HepG2 (cell line): ENCODE data around the gene CABLES2. TPM values are rescaled to one million over a fixed set of nuclear protein-coding genes. Genes with fewer than 3 reads are reported as not detected.

Source experiments
- AKAP8 ChIP-seq: sonication (generic); formaldehyde crosslinking; IDR thresholded peaks from 2 replicates; pipeline ENCODE4 v1.5.1; 2020; ENCODE audit warnings: mild to moderate bottlenecking, missing genetic modification reagents
- ARNTL ChIP-seq: sonication (generic); formaldehyde crosslinking; IDR thresholded peaks from 2 replicates; pipeline ENCODE4 v1.4.0; 2020; ENCODE audit warnings: mild to moderate bottlenecking, missing genetic modification reagents
- BORCS8-MEF2B ChIP-seq: sonication (generic); formaldehyde crosslinking; IDR thresholded peaks from 2 replicates; pipeline ENCODE4 v1.8.0; 2022; ENCODE audit warnings: mild to moderate bottlenecking, missing genetic modification reagents
- CHCHD3 ChIP-seq: sonication (generic); formaldehyde crosslinking; IDR thresholded peaks from 2 replicates; pipeline ENCODE4 v1.8.0; 2022; ENCODE audit warnings: mild to moderate bottlenecking, missing genetic modification reagents, moderate library complexity
- FOXO1 ChIP-seq: sonication (generic); formaldehyde crosslinking; IDR thresholded peaks from 2 replicates; pipeline ENCODE4 v1.4.0; 2020; ENCODE audit warnings: missing genetic modification reagents
- GATAD1 ChIP-seq: IDR thresholded peaks from 2 replicates; pipeline ENCODE4 v1.6.1; 2016; ENCODE audit warnings: missing genetic modification reagents, missing compliant biosample characterization
- MAF1 ChIP-seq: sonication (generic); formaldehyde crosslinking; IDR thresholded peaks from 2 replicates; pipeline ENCODE4 v1.5.0; 2020; ENCODE audit warnings: missing genetic modification reagents, borderline replicate concordance
- NRL ChIP-seq: sonication (generic); formaldehyde crosslinking; IDR thresholded peaks from 2 replicates; pipeline ENCODE4 v1.5.0; 2020; ENCODE audit warnings: missing genetic modification reagents, mild to moderate bottlenecking, moderate library complexity, borderline replicate concordance
- PAF1 ChIP-seq: IDR thresholded peaks from 2 replicates; pipeline ENCODE4 v1.6.1; 2016; ENCODE audit warnings: missing genetic modification reagents, missing compliant biosample characterization
- SP5 ChIP-seq: IDR thresholded peaks from 2 replicates; pipeline ENCODE4 v1.6.1; 2016; ENCODE audit warnings: low read depth, borderline replicate concordance
- THYN1 ChIP-seq: sonication (generic); formaldehyde crosslinking; IDR thresholded peaks from 2 replicates; pipeline ENCODE4 v1.8.1; 2023; ENCODE audit warnings: low read depth, mild to moderate bottlenecking, moderate library complexity, missing genetic modification reagents, borderline replicate concordance
- ZBTB8A ChIP-seq: sonication (generic); formaldehyde crosslinking; IDR thresholded peaks from 2 replicates; pipeline ENCODE4 v1.4.0; 2020; ENCODE audit warnings: mild to moderate bottlenecking, low read depth, missing genetic modification reagents, borderline replicate concordance
- ZNF12 ChIP-seq: sonication (generic); formaldehyde crosslinking; IDR thresholded peaks from 2 replicates; pipeline ENCODE4 v1.5.0; 2020; ENCODE audit warnings: missing genetic modification reagents
- ZNF318 ChIP-seq: sonication (generic); formaldehyde crosslinking; IDR thresholded peaks from 2 replicates; pipeline ENCODE4 v1.4.0; 2020; ENCODE audit warnings: mild to moderate bottlenecking, missing genetic modification reagents
- ZNF501 ChIP-seq: sonication (generic); formaldehyde crosslinking; IDR thresholded peaks from 2 replicates; pipeline ENCODE4 v1.5.1; 2020; ENCODE audit warnings: mild to moderate bottlenecking, moderate library complexity, missing genetic modification reagents
- ZNF782 ChIP-seq: sonication (generic); formaldehyde crosslinking; IDR thresholded peaks from 2 replicates; pipeline ENCODE4 v1.4.0; 2020; ENCODE audit warnings: missing genetic modification reagents, mild to moderate bottlenecking, borderline replicate concordance
- ZSCAN21 ChIP-seq: sonication (generic); formaldehyde crosslinking; IDR thresholded peaks from 2 replicates; pipeline ENCODE4 v1.8.0; 2022; ENCODE audit warnings: mild to moderate bottlenecking, missing genetic modification reagents, moderate library complexity, borderline replicate concordance
- polyA plus RNA-seq, 8 experiments: library from polyadenylated mRNA; depleted of rRNA in 3 of 8; stranded (reverse) in 7 of 8; unstranded in 1 of 8; fragments of >200 nt; fragmentation: Illumina TruSeq in 4 of 8; extraction: Trizol in 4 of 8; gene quantifications; 2 replicates each; pipeline versions ENCODE4 v1.2.1 to v1.2.3, GENCODE V29; 2011 to 2016; ENCODE audit warnings: low read depth in 4 of 8, missing spikeins in 1 of 8, mixed read lengths in 1 of 8; ENCODE audit not compliant: insufficient read depth in 1 of 8
- total RNA-seq, 5 experiments: library from RNA; depleted of rRNA; stranded (reverse); fragments of >200 nt; fragmentation: Illumina TruSeq; extraction: Trizol; gene quantifications; 2 replicates each; pipeline ENCODE4 v1.2.3, GENCODE V29; 2016; ENCODE audit warnings: low read depth in 1 of 5
- TF ChIP-seq, protein P1 (sequence below): sonication (generic); formaldehyde crosslinking; IDR thresholded peaks from 2 replicates; pipeline ENCODE4 v1.5.0; 2020; ENCODE audit warnings: mild to moderate bottlenecking, missing genetic modification reagents

Gene CABLES2
- total and polyA plus RNA-seq, 2 of the 13 experiments (the other 11 are each of a cell fraction or from before 2014, with no cell fraction given), result 5.2 to 9.7 TPM

- TF ChIP-seq FOXO1 (no peak), CHCHD3 (CRISPR knock-in tag) (no peak), NRL (CRISPR knock-in tag) (0 out of 2 replicates have a peak, but pooled peaks have one; percentile 1), BORCS8-MEF2B (CRISPR knock-in tag) (peak; percentile 76), PAF1 (CRISPR knock-in tag) (no peak), ARNTL (CRISPR knock-in tag) (peak; percentile 86; the same call in 1 of the 2 replicates), GATAD1 (CRISPR knock-in tag) (peak; percentile 8; the same call in 1 of the 2 replicates), SP5 (CRISPR knock-in tag) (peak; percentile 97), AKAP8 (peak; percentile 70; the same call in 1 of the 2 replicates), ZSCAN21 (CRISPR knock-in tag) (no peak), MAF1 (no peak), ZNF318 (CRISPR knock-in tag) (no peak), ZNF12 (no peak), ZNF782 (CRISPR knock-in tag) (no peak), ZBTB8A (no peak), ZNF501 (CRISPR knock-in tag) (no peak), THYN1 (CRISPR knock-in tag) (0 out of 2 replicates have a peak, but pooled peaks have one; percentile 66)
- TF ChIP-seq, protein P1, sequence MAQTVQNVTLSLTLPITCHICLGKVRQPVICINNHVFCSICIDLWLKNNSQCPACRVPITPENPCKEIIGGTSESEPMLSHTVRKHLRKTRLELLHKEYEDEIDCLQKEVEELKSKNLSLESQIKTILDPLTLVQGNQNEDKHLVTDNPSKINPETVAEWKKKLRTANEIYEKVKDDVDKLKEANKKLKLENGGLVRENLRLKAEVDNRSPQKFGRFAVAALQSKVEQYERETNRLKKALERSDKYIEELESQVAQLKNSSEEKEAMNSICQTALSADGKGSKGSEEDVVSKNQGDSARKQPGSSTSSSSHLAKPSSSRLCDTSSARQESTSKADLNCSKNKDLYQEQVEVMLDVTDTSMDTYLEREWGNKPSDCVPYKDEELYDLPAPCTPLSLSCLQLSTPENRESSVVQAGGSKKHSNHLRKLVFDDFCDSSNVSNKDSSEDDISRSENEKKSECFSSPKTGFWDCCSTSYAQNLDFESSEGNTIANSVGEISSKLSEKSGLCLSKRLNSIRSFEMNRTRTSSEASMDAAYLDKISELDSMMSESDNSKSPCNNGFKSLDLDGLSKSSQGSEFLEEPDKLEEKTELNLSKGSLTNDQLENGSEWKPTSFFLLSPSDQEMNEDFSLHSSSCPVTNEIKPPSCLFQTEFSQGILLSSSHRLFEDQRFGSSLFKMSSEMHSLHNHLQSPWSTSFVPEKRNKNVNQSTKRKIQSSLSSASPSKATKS, result no peak
Observed at GRCh38 chr20:62368392-62368975, 38.6 kb downstream of the CABLES2 start (continued).
